ENCODE data around the gene HS2ST1.
"Not testable (repeated sequence)": the region's sequence is repeated elsewhere in the genome, so short reads cannot be mapped to it uniquely, and the experiment has no call there.

Gene HS2ST1

DNA sequence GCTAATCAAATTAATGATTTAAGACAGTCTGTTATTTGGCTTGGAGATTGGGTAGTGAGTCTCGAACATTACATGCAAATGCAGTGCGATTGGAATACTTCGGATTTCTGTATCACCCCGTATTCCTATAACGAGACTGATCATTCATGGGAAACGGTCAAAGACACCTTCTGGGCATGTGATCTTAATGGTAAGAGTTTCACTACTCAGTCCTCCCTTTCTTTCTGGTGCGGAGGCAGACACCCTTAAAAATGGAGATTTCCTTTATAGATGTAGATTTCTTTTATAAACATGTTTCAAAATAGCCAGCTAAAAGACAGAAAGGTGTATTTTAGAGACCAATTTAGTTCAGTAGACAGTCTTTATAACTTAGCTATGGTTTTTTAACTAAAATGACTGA, 74.4 kb downstream of the HS2ST1 start:
- TF ChIP-seq, protein P1, sequence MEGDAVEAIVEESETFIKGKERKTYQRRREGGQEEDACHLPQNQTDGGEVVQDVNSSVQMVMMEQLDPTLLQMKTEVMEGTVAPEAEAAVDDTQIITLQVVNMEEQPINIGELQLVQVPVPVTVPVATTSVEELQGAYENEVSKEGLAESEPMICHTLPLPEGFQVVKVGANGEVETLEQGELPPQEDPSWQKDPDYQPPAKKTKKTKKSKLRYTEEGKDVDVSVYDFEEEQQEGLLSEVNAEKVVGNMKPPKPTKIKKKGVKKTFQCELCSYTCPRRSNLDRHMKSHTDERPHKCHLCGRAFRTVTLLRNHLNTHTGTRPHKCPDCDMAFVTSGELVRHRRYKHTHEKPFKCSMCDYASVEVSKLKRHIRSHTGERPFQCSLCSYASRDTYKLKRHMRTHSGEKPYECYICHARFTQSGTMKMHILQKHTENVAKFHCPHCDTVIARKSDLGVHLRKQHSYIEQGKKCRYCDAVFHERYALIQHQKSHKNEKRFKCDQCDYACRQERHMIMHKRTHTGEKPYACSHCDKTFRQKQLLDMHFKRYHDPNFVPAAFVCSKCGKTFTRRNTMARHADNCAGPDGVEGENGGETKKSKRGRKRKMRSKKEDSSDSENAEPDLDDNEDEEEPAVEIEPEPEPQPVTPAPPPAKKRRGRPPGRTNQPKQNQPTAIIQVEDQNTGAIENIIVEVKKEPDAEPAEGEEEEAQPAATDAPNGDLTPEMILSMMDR (IDR thresholded peaks at IDR 0.05): no peak
- Histone ChIP-seq H3K9me3 (no peaks in the 10 kb centered on the region), H3K27ac (no peak overlapping the region), H3K27me3 (no peaks in the 10 kb centered on the region), H3K4me1 (no peaks in the 10 kb centered on the region), H3K36me3 (no peaks in the 10 kb centered on the region), H3K4me3 (no peak overlapping the region)
- no peak for DNase-seq
- intact Hi-C loops (cut with DNase I; ENCODE audit: low total_unique reads): no loop called here

DNA sequence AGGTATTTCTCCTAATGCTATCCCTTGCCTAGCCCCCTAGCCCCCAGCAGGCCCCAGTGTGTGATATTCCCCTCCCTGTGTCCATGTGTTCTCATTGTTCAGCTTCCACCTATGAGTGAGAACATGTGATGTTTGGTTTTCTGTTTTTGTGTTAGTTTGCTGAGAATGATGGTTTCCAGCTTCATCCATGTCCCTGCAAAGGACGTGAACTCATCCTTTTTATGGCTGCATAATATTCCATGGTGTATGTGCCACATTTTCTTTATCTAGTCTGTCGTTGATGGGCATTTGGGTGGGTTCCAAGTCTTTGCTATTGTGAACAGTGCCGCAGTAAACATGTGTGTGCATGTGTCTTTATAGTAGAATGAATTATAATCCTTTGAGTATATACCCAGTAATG, 75.3 kb downstream of the HS2ST1 start:
- H3K9me3 ChIP-seq; H3K4me3 ChIP-seq; H3K36me3 ChIP-seq; intact Hi-C loops (cut with DNase I; ENCODE audit: low total_unique reads); H3K27ac ChIP-seq; H3K4me1 ChIP-seq; DNase-seq; H3K27me3 ChIP-seq: not testable (repeated sequence)

DNA sequence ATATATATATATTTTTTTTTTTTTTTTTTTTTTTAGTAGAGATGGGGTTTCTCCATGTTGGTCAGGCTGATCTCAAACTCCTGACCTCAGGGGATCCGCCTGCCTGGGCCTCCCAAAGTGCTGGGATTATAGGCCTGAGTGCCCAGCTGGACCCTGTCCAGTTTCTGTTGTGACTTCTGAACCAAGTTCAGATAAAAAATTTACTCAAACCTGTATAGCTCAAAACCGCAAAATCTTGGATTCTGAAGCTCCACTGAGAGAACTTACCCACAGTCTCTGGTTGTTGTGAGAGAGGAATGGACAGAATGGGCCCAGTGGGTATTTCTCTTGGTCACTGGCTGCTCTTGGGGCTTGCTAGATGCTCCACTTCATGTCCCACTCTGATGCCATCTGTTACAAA, 76.4 kb downstream of the HS2ST1 start:
- Histone ChIP-seq H3K36me3 (no peaks in the 10 kb centered on the region), H3K4me1 (no peaks in the 10 kb centered on the region), H3K27ac (no peak overlapping the region), H3K4me3 (no peak overlapping the region), H3K9me3 (no peaks in the 10 kb centered on the region), H3K27me3 (no peaks in the 10 kb centered on the region)
- DNase-seq: no peak
- intact Hi-C loops (cut with DNase I; ENCODE audit: low total_unique reads): no loop called here
- TF ChIP-seq, protein P1 (IDR thresholded peaks at IDR 0.05): no peak

DNA sequence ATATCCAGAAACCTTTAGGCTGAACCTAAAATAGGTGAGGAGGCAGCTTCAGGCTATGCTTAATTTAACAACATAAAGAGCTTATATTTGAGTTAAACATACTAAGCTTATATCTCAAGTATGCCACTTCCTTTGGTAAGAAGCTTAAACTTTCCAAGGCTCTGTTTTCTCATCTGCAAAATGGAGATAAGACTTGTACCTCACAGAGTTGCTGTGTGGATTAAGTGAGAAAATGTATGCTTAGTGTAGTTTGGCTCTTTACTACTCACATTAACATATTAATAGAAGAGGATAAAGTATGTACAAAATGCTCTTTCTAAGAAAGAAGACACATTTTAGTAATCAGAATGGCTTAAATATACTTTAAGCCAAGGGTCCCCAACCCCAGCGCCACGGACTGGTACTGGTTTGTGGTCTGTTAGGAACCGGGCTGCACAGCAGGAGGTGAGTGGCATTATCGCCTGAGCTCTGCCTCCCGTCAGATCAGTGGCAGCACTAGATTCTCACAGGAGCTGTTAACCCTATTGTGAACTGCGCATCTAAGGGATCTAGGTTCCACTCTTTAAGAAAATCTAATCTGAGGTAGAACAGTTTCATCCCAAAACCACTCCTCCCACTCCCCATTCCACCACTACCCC, 77.2 kb downstream of the HS2ST1 start:
- Histone ChIP-seq H3K4me3 (no peak overlapping the region), H3K27me3 (no peaks in the 10 kb centered on the region), H3K27ac (no peak overlapping the region), H3K9me3 (no peaks in the 10 kb centered on the region), H3K4me1 (no peaks in the 10 kb centered on the region), H3K36me3 (no peaks in the 10 kb centered on the region)
- DNase-seq: no peak
- intact Hi-C loops (cut with DNase I; ENCODE audit: low total_unique reads): no loop called here
- TF ChIP-seq, protein P1 (IDR thresholded peaks at IDR 0.05): no peak

DNA sequence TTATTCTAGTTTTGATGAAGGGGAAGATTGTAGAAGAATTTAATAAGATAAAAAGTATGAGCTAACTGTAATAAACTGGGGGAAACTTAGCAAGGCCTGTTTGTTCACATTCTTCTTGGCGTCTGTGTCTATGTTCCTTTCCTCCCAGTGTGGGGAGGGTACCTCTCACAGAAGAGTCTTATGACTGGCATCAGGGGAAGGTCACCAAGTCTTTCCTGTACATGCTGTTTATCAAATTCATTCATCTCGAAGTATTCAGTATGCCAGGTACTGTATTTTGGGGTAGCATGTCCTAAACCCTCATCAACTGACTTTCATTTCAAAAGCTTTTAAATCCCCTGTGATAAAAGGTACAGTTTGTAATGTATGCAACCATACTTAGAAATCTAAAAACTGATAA, 78.4 kb downstream of the HS2ST1 start:
- no peaks in the 10 kb centered on the region for H3K36me3 ChIP-seq
- H3K4me1 ChIP-seq: no peaks in the 10 kb centered on the region
- H3K27me3 ChIP-seq: no peaks in the 10 kb centered on the region
- no peak overlapping the region for H3K27ac ChIP-seq
- H3K4me3 ChIP-seq: no peak overlapping the region
- intact Hi-C loops (cut with DNase I; ENCODE audit: low total_unique reads): no loop called here
- TF ChIP-seq, protein P1 (IDR thresholded peaks at IDR 0.05): no peak
- no peaks in the 10 kb centered on the region for H3K9me3 ChIP-seq
- no peak for DNase-seq

DNA sequence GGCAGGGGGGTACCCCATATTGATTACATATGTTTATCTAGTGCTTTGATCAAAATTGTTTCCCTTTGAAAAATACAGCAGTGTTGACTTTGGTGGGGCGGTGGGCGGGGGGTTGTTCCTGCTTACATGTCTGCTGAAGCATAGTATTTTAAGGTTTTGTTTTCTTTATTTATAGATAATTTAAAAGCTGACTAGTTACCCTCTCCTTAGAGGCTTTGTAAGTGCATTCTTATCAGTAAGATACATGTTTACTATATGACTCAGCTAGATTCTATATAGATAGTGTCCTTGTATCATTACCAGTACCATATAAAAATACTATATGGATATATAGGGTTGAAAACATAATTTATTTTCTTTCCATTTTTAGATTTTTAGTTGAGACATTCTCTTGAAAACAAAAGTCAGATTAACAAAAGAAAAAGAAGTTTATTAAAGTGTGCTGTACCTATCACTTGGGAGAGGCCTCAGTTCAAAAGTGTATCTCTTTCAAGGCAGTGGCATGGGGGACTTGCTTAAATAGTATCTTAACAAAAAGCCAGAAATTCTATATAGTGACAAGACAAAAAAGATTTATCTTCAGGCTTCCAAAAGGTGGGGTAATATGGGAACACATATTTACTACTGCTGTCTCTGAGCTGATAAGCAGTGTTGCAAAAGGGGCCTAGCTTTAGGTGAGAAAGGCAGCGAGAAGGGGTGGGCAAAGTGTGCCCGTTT, 79.0 kb downstream of the HS2ST1 start:
- H3K27me3 ChIP-seq: no peaks in the 10 kb centered on the region
- no peaks in the 10 kb centered on the region for H3K4me1 ChIP-seq
- intact Hi-C loops (cut with DNase I; ENCODE audit: low total_unique reads): no loop called here
- TF ChIP-seq, protein P1 (IDR thresholded peaks at IDR 0.05): no peak
- H3K4me3 ChIP-seq: no peak overlapping the region
- no peaks in the 10 kb centered on the region for H3K36me3 ChIP-seq
- H3K9me3 ChIP-seq: no peaks in the 10 kb centered on the region
- H3K27ac ChIP-seq: no peak overlapping the region
- no peak for DNase-seq
